Measurements from ENCODE around the gene UBE3D.
"Not testable (repeated sequence)": the region's sequence is repeated elsewhere in the genome, so short reads cannot be mapped to it uniquely, and the experiment has no call there.

UBE3D gene

DNA sequence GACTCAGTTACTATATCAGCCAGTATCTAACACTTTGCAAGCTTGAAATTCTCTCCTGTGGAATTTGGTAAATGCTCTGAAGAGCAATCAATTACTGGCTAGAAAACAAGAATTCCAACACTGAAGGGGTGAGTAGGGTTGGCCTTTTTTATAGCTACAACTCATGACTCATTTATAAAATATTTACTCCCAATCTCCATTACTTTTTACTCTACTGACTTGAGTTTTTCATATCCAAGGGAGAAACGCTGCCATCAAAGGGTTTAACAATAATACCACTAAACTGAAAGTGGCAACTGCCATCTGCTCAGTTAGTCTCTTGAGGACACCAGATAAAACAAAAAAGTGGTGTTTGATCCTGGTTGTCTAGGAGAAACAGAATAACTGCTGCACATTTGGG lies 203.1 kb downstream of the UBE3D start:
- DNase-seq (ENCODE audit: low spot score in 2 of 2) (no peak), ATAC-seq (no peak)
- Mint-ChIP-seq H3K27ac (no peak overlapping the region), H3K4me1 (no peaks in the 10 kb centered on the region), H3K9me3 (no peaks in the 10 kb centered on the region), H3K36me3 (no peaks in the 10 kb centered on the region), H3K4me3 (no peak overlapping the region)

DNA sequence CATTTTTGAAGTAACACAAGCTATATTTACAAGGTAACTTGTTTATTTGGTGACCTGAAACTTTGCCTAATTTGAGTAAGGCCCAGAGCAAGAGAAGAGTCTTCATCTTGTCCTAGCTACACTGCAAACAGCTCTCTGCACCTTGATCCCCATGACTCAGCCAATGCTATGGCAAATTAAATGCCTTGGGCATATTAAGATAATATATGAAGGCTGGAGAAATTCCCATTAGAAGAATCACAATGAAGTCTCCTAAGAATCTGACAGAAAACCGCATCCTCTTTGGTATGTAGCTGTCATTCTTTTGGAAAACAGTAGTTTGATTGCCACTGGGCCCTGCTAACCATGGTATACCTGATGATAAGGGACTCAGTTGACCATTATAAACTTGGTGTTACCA lies 204.5 kb downstream of the UBE3D start:
- no peak for ATAC-seq
- no peak for DNase-seq (ENCODE audit: low spot score in 2 of 2)
- H3K4me1 Mint-ChIP-seq, result no peaks in the 10 kb centered on the region
- no peak overlapping the region for H3K4me3 Mint-ChIP-seq
- H3K27ac Mint-ChIP-seq, result no peak overlapping the region
- no peaks in the 10 kb centered on the region for H3K36me3 Mint-ChIP-seq
- H3K9me3 Mint-ChIP-seq, result no peaks in the 10 kb centered on the region

DNA sequence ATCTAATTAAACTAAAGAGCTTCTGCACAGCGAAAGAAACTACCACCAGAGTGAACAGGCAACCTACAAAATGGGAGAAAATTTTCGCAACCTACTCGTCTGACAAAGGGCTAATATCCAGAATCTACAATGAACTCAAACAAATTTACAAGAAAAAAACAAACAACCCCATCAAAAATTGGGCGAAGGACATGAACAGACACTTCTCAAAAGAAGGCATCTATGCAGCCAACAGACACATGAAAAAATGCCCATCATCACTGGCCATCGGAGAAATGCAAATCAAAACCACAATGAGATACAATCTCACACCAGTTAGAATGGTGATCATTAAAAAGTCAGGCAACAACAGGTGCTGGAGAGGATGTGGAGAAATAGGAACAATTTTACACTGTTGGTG lies 209.6 kb downstream of the UBE3D start:
- ATAC-seq; H3K4me1 Mint-ChIP-seq; H3K9me3 Mint-ChIP-seq; H3K36me3 Mint-ChIP-seq; DNase-seq (ENCODE audit: low spot score in 2 of 2); H3K27ac Mint-ChIP-seq; H3K4me3 Mint-ChIP-seq: not testable (repeated sequence)

DNA sequence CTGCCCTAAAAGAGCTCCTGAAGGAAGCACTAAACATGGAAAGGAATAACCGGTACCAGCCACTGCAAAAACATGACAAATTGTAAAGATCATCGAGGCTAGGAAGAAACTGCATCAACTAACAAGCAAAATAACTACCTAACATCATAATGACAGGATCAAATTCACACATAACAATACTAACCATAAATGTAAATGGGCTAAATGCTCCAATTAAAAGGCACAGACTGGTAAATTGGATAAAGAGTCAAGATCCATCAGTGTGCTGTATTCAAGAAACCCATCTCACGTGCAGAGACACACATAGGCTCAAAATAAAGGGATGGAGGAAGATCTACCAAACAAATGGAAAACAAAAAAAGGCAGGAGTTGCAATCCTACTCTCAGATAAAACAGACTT lies 212.7 kb downstream of the UBE3D start:
- not testable (repeated sequence) for H3K9me3 Mint-ChIP-seq; H3K4me1 Mint-ChIP-seq; DNase-seq (ENCODE audit: low spot score in 2 of 2); H3K4me3 Mint-ChIP-seq; ATAC-seq; H3K27ac Mint-ChIP-seq; H3K36me3 Mint-ChIP-seq

DNA sequence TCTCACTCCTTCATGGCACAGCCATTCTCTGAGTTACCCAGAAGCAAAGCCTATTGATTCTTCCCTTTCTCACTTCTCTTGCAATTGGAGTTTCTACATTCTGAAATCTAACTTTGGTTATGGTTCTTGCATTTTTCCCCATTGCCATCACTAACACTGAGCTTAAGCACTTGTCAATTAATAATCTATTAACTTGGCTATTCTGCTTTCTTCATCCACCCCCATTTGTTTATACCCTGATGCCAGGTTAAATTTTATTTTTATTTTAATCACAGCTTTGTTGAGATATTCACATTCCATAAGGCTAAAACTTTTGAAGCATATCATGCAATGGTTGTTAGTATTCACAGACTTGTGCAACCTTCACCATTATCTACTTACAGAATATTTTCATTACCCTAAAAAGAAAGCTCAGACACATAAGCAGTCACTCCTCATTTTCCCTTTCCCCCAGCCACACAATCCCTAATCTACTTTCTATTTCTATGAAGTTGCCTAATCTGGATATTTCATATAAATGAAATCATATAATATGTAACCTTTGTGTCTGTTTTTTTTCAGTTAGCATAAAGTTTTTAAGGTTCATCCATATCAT lies 222.3 kb downstream of the UBE3D start:
- Mint-ChIP-seq H3K36me3 (no peaks in the 10 kb centered on the region), H3K27ac (no peak overlapping the region), H3K9me3 (peaks cover 3% of the 10 kb centered on the region), H3K4me3 (no peak overlapping the region), H3K4me1 (no peaks in the 10 kb centered on the region)
- ATAC-seq (no peak), DNase-seq (ENCODE audit: low spot score in 2 of 2) (no peak)

DNA sequence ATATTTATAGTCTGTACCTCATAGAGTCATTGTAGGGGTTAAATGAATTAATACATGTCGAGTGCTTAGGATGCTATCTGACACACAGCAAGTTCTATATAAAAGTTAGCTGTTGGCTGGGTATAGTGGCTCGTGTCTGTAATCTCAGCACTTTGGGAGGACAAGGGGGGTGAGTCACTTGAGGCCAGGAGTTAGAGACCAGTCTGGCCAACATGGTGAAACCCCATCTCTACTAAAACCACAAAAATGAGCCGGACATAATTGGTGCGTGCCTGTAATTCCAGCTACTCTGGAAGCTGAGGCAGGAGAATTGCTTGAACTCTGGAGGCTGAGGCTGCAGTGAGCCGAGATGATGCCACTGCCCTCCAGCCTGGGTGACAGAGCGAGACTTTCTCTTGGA lies 222.9 kb downstream of the UBE3D start:
- H3K4me1 Mint-ChIP-seq, result no peaks in the 10 kb centered on the region
- H3K36me3 Mint-ChIP-seq, result no peaks in the 10 kb centered on the region
- no peak for ATAC-seq

More for the DNA sequence above, 222.9 kb downstream of the UBE3D start:
- Mint-ChIP-seq H3K9me3 (peaks cover 2% of the 10 kb centered on the region), H3K27ac (no peak overlapping the region), H3K4me3 (no peak overlapping the region)
- no peak for DNase-seq (ENCODE audit: low spot score in 2 of 2)
